HepG2 (cell line): ENCODE measurements around the gene PRKCE. TPM values are rescaled to one million over a fixed set of nuclear protein-coding genes. Genes with fewer than 3 reads are reported as not detected.

Source experiments
- ATAC-seq: fragments of 200-7000 bp; cut with Tn5 transposase; 3 replicates; pipeline ENCODE4 v1.9.1; 2020; ENCODE audit warnings: mild to moderate bottlenecking, moderate library complexity
- BruUV-seq: library from RNA; stranded (reverse); fragments of 400-500 nt; replicated peaks from 2 replicates; lab custom pipeline; 2021; lab: Mats Ljungman, UMichigan
- CTCF ChIA-PET: fragments of 300-600 bp; formaldehyde crosslinking; extraction: SDS; loops from one replicate; lab custom pipeline; 2021; ENCODE audit warnings: low total read pairs, inconsistent platforms, low intra/inter-chr PET ratio; lab: Yijun Ruan, JAX
- POLR2A ChIA-PET: fragments of 350-600 bp; sonication (Branson Sonifier 250); formaldehyde crosslinking; loops from one replicate; lab custom pipeline; 2020; ENCODE audit warnings: antibody characterized with exemption, inconsistent platforms; lab: Yijun Ruan, JAX
- DNase-seq: peaks from one replicate; pipeline ENCODE4 v3.0.0-alpha.2; 2015; ENCODE audit warnings: low spot score
- FAIRE-seq: peaks from 3 replicates; lab custom pipeline; 2011; peaks lifted over from hg19 to GRCh38; lab: Jason Lieb, UNC
- H2AFZ ChIP-seq: one replicate; pipeline ENCODE4 v1.6.1; 2011; ENCODE audit warnings: low read length, inconsistent platforms
- H3K27ac ChIP-seq: fragments of 300-600 bp; 3 replicates; pipeline ENCODE4 v1.8.0; 2011; ENCODE audit warnings: mixed run types, mild to moderate bottlenecking, mixed read lengths, low read length, inconsistent platforms; ENCODE audit not compliant: insufficient read depth; ENCODE audit errors: extremely low read length
- H3K27me3 ChIP-seq, 2 experiments: fragments of 200-600 bp in 1 of 2; 2 replicates in 1 of 2; 3 replicates in 1 of 2; pipeline versions ENCODE4 v1.6.0 to v1.8.0; 2011; ENCODE audit warnings: low read length in 2 of 2, mild to moderate bottlenecking in 2 of 2, moderate library complexity in 2 of 2, inconsistent platforms in 1 of 2; ENCODE audit not compliant: insufficient read depth in 2 of 2, control insufficient read depth in 1 of 2
- H3K36me3 ChIP-seq, 2 experiments: fragments of 200-600 bp in 1 of 2; replicated peaks in 1 of 2; 2 replicates in 1 of 2; 3 replicates in 1 of 2; pipeline versions ENCODE4 v1.5.1 to v1.8.0; 2011; ENCODE audit warnings: low read length in 2 of 2, inconsistent platforms in 1 of 2; ENCODE audit not compliant: insufficient read depth in 2 of 2, control insufficient read depth in 1 of 2
- H3K4me1 ChIP-seq: 2 replicates; pipeline ENCODE4 v1.5.1; 2012; ENCODE audit warnings: low read length, inconsistent platforms; ENCODE audit not compliant: insufficient read depth
- H3K4me2 ChIP-seq: 2 replicates; pipeline ENCODE4 v1.6.0; 2011; ENCODE audit warnings: low read depth, low read length, inconsistent platforms
- H3K4me3 ChIP-seq, 3 experiments: fragments of 200-600 bp in 1 of 3; sonication (generic), shearing (Covaris generic) in 1 of 3; replicated peaks in 1 of 3; 2 replicates each; pipeline ENCODE4 v1.5.1; 2011 to 2016; ENCODE audit warnings: low read length in 3 of 3, inconsistent platforms in 2 of 3, low read depth in 2 of 3, mild to moderate bottlenecking in 2 of 3, control low read depth in 1 of 3, mixed read lengths in 1 of 3; ENCODE audit not compliant: insufficient read depth in 1 of 3
- H3K79me2 ChIP-seq: one replicate; pipeline ENCODE4 v1.6.1; 2011; ENCODE audit warnings: low read length, inconsistent platforms; ENCODE audit not compliant: insufficient read depth
- H3K9ac ChIP-seq: 2 replicates; pipeline ENCODE4 v1.6.0; 2011; ENCODE audit warnings: mild to moderate bottlenecking, low read depth, low read length, inconsistent platforms; ENCODE audit not compliant: insufficient read depth
- H3K9me3 ChIP-seq: 2 replicates; pipeline ENCODE4 v1.5.1; 2012; ENCODE audit warnings: mild to moderate bottlenecking, low read length
- H4K20me1 ChIP-seq: 2 replicates; pipeline ENCODE4 v1.6.0; 2011; ENCODE audit warnings: inconsistent platforms, mild to moderate bottlenecking, low read length, moderate library complexity; ENCODE audit not compliant: insufficient read depth
- HDAC1 ChIP-seq: sonication (generic); formaldehyde crosslinking; IDR thresholded peaks from 2 replicates; pipeline ENCODE4 v1.5.1; 2020; ENCODE audit warnings: mild to moderate bottlenecking, missing genetic modification reagents
- IRF1 ChIP-seq: sonication (generic); formaldehyde crosslinking; IDR thresholded peaks from 2 replicates; pipeline ENCODE4 v1.4.0; 2020; ENCODE audit warnings: low read depth, mild to moderate bottlenecking, missing genetic modification reagents
- PTBP1 ChIP-seq: fragments of 200-400 bp; formaldehyde crosslinking; IDR thresholded peaks from 2 replicates; pipeline ENCODE4 v1.6.1; 2018; ENCODE audit warnings: low read length, low read depth; ENCODE audit not compliant: poor library complexity, severe bottlenecking
- SMC3 ChIP-seq: IDR thresholded peaks from 2 replicates; pipeline ENCODE4 v1.6.1; 2011; ENCODE audit warnings: low read length, improper control_type of control experiment
- TBX2 ChIP-seq: sonication (generic); formaldehyde crosslinking; IDR thresholded peaks from 2 replicates; pipeline ENCODE4 v1.5.0; 2020; ENCODE audit warnings: missing genetic modification reagents, mild to moderate bottlenecking, borderline replicate concordance
- ZNF816 ChIP-seq: sonication (generic); formaldehyde crosslinking; IDR thresholded peaks from 2 replicates; pipeline ENCODE4 v1.8.0; 2022; ENCODE audit warnings: missing genetic modification reagents, mild to moderate bottlenecking, borderline replicate concordance
- ZSCAN31 ChIP-seq: sonication (generic); formaldehyde crosslinking; IDR thresholded peaks from 2 replicates; pipeline ENCODE4 v1.5.0; 2020; ENCODE audit warnings: low read depth, mild to moderate bottlenecking, missing genetic modification reagents
- WGBS: methylation state at CpG from one replicate; pipeline ENCODE4 v1.1.6; 2017; ENCODE audit warnings: low lambda C conversion rate; 5-methylcytosine and 5-hydroxymethylcytosine counted together
- in situ Hi-C: cut with HindIII; loops from 2 replicates; pipeline ENCODE4 v1.10.0; 2017; ENCODE audit warnings: low pct_unique_long_range_greater_than_20kb; ENCODE audit not compliant: extremely low pct_ligation_motif_present
- intact Hi-C: fragments of 100-400 bp; cut with micrococcal nuclease; formaldehyde crosslinking; loops from one replicate; pipeline ENCODE4 v1.10.0; 2022; ENCODE audit not compliant: unreplicated experiment
- polyA plus RNA-seq, 8 experiments: library from polyadenylated mRNA; depleted of rRNA in 3 of 8; stranded (reverse) in 7 of 8; unstranded in 1 of 8; fragments of >200 nt; fragmentation: Illumina TruSeq in 4 of 8; extraction: Trizol in 4 of 8; gene quantifications; 2 replicates each; pipeline versions ENCODE4 v1.2.1 to v1.2.3, GENCODE V29; 2011 to 2016; ENCODE audit warnings: low read depth in 4 of 8, missing spikeins in 1 of 8, mixed read lengths in 1 of 8; ENCODE audit not compliant: insufficient read depth in 1 of 8
- total RNA-seq, 5 experiments: library from RNA; depleted of rRNA; stranded (reverse); fragments of >200 nt; fragmentation: Illumina TruSeq; extraction: Trizol; gene quantifications; 2 replicates each; pipeline ENCODE4 v1.2.3, GENCODE V29; 2016; ENCODE audit warnings: low read depth in 1 of 5

The PRKCE gene
- total and polyA plus RNA-seq, 2 of the 13 experiments (the other 11 are each of a cell fraction or from before 2014, with no cell fraction given), result 1.0 to 3.9 TPM

GRCh38 chr2:45777996-45778719 lies 126.7 kb downstream of the PRKCE start:
- H3K4me3 ChIP-seq, result no peak overlapping the region
- BruUV-seq, result no TSS peak
- no peak overlapping the region for H2AFZ ChIP-seq
- FAIRE-seq (no peak), DNase-seq (no peak), ATAC-seq (peak; percentile 38)
- no peaks in the 10 kb centered on the region for H4K20me1 ChIP-seq
- H3K4me1 ChIP-seq, result peaks cover 11% of the 10 kb centered on the region
- ChIA-PET POLR2A (interaction anchor here (1.0 kb wide), 1 partner anchor 128 kb away, joined by 6 read pairs; no protein-coding TSS in a partner anchor), CTCF (interaction anchor here (1.1 to 2.4 kb wide), 3 partner anchors 127 to 158 kb away, joined by 5 to 24 read pairs (median 8); partner anchors contain the start of gene PRKCE)
- peak overlapping the region; percentile 59; the same call in 1 of the 2 replicates for H3K4me2 ChIP-seq
- in situ Hi-C loops (loop anchor here (5.0 kb wide), 2 partner anchors 131 to 159 kb away; no protein-coding TSS in a partner anchor), intact Hi-C loops (loop anchor here (1.0 kb wide), 3 partner anchors 130 to 158 kb away; no protein-coding TSS in a partner anchor)
- TF ChIP-seq HDAC1 (CRISPR knock-in tag) (0 out of 2 replicates have a peak, but pooled peaks have one; percentile 10), PTBP1 (no peak), ZNF816 (CRISPR knock-in tag) (0 out of 2 replicates have a peak, but pooled peaks have one; percentile 24), TBX2 (no peak), IRF1 (CRISPR knock-in tag) (no peak), SMC3 (peak; percentile 19; the same call in 1 of the 2 replicates), ZSCAN31 (CRISPR knock-in tag) (no peak)
- no peaks in the 10 kb centered on the region for H3K9me3 ChIP-seq
- no peak overlapping the region for H3K27ac ChIP-seq
- 65% methylated on average over 9 of the region's 10 CpGs for WGBS
- H3K79me2 ChIP-seq, result no peaks in the 10 kb centered on the region
- H3K27me3 ChIP-seq, result peaks cover 0 to 9% of the 10 kb centered on the region in 2 experiments; a peak in 1 of 5 replicates
- no peak overlapping the region for H3K9ac ChIP-seq
- no peaks in the 10 kb centered on the region for H3K36me3 ChIP-seq
